Gastroesophageal sphincter (tissue), 3 donors: Measurements from ENCODE around the gene CRY2.

ENCODE experiments used
- CTCF ChIP-seq, 4 experiments: fragments of 200-600 bp in 2 of 4; fragments of 450-650 bp in 2 of 4; sonication (generic) in 1 of 4; IDR thresholded peaks; one replicate each; pipeline ENCODE4 v1.5.1; 2017 to 2019; ENCODE audit warnings: antibody characterized with exemption in 4 of 4, mild to moderate bottlenecking in 2 of 4, moderate library complexity in 2 of 4
- EP300 ChIP-seq: sonication (generic); formaldehyde crosslinking; IDR thresholded peaks from one replicate; pipeline ENCODE4 v1.6.1; 2017; ENCODE audit warnings: antibody characterized with exemption, mild to moderate bottlenecking

GRCh38 chr11:45897556-45897955 is 50.3 kb downstream of the CRY2 start:
- no peak for TF ChIP-seq CTCF (IDR thresholded peaks at IDR 0.05)
- TF ChIP-seq EP300 = no peak
